ENCODE measurements around the gene PGRMC1.
A peak's percentile ranks its signal among the peaks of the same experiment; 100 is the strongest.

The PGRMC1 gene

GRCh38 chrX:119231936-119232445 is 4.1 kb upstream of the PGRMC1 start:
- no peak for TF ChIP-seq CTCF (IDR thresholded peaks at IDR 0.05; ENCODE audit: low read depth, low read length)
- no peak for DNase-seq (ENCODE audit: low read depth in 2 of 2)
- no peak overlapping the region for H3K4me3 ChIP-seq (replicated peaks in 1 of 2; ENCODE audit: low read depth in 2 of 2, low read length in 2 of 2)

GRCh38 chrX:119235051-119235511 is 1.0 kb upstream of the PGRMC1 start:
- no peak for TF ChIP-seq CTCF (IDR thresholded peaks at IDR 0.05; ENCODE audit: low read depth, low read length)
- DNase-seq (ENCODE audit: low read depth in 2 of 2), result no peak
- H3K4me3 ChIP-seq (replicated peaks in 1 of 2; ENCODE audit: low read depth in 2 of 2, low read length in 2 of 2), result no peak overlapping the region

DNA sequence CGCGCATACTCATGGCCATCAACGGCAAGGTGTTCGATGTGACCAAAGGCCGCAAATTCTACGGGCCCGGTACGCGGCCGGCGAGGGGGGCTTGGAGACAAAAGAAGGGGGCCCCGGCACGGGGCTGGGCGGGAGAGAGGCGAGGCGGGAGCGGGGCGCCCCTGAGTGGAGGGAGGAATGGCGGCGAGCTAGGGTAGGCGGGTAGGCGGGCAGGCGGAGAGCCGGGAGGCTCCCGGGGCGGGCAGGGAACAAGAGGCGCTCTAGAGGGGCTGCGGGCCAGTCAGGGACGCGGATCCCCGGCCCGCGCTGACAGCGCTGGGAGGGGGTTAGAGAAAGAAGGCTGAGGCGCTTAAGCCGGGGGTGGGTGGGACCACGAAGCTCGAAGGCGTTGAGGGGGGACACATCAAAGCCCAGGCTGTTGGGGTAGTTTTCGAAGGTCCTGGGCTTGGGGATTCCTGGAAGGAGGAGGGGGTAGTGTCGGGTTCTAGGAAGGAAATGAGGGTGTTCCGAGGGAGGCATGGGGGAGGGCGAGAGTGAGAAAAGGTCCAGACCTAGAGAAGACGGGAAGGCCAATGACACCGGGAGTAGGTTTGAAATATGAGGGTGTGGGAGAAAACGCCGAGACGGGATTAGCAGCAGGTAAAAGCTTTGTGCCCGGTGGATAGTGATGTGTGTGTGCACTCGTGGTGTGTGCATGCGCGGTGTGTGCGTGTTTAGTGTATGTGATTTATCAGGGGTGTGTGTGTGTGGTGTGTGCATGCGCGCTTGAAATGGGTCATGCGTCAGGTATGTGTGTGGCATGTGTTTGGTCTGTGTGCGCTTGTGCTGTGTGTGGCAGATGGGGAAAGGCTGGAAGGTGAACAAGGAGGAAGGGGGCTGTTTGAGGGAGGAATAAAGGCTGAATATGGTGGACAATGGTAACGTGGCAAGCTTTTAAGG is 807 bp downstream of the PGRMC1 start:
- peak overlapping the region; percentile 71 to 73 for H3K4me3 ChIP-seq (replicated peaks in 1 of 2; ENCODE audit: low read depth in 2 of 2, low read length in 2 of 2)
- DNase-seq (ENCODE audit: low read depth in 2 of 2), result peak; percentile 52 to 61
- TF ChIP-seq CTCF (IDR thresholded peaks at IDR 0.05; ENCODE audit: low read depth, low read length), result no peak

GRCh38 chrX:119237562-119237942 is 1.5 kb downstream of the PGRMC1 start:
- TF ChIP-seq CTCF (IDR thresholded peaks at IDR 0.05; ENCODE audit: low read depth, low read length), result no peak
- peak overlapping the region; percentile 71 to 73 for H3K4me3 ChIP-seq (replicated peaks in 1 of 2; ENCODE audit: low read depth in 2 of 2, low read length in 2 of 2)
- DNase-seq (ENCODE audit: low read depth in 2 of 2), result no peak

GRCh38 chrX:119238557-119238956 is 2.5 kb downstream of the PGRMC1 start:
- no peak for TF ChIP-seq CTCF (IDR thresholded peaks at IDR 0.05; ENCODE audit: low read depth, low read length)
- H3K4me3 ChIP-seq (replicated peaks in 1 of 2; ENCODE audit: low read depth in 2 of 2, low read length in 2 of 2), result no peak overlapping the region
- peak in 1 of 2 donors; percentile 20 for DNase-seq (ENCODE audit: low read depth in 2 of 2)

GRCh38 chrX:119240356-119240755 is 4.3 kb downstream of the PGRMC1 start:
- peak; percentile 41 to 66 for DNase-seq (ENCODE audit: low read depth in 2 of 2)
- no peak for TF ChIP-seq CTCF (IDR thresholded peaks at IDR 0.05; ENCODE audit: low read depth, low read length)
- H3K4me3 ChIP-seq (replicated peaks in 1 of 2; ENCODE audit: low read depth in 2 of 2, low read length in 2 of 2), result no peak overlapping the region
